ENCODE results near the gene TMEM200B. TPM values are rescaled to one million over a fixed set of nuclear protein-coding genes. Genes with fewer than 3 reads are reported as not detected.

TMEM200B gene
- total RNA-seq, 1 experiment from 2014 or later = 11.3 TPM

DNA sequence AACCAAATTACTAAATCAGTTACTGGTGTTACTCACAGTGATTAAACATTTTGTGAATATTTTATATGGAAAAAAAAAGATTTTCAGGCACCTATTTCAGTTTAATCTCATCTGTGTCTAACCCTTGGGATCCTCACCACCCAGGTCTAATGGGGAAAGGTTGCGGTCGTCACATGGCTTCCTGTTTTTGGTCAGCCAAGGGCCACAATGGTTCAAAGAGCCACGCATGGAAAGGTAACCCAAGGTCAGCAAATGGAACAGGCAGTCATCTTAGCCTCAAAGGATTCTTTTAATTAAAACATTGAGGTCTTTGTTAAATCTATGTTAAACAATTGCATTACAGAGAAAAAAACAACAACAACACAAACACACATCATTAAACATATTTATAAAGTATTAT lies 36.1 kb upstream of the TMEM200B start (continued):
- TF ChIP-seq EZH2 (IDR thresholded peaks at IDR 0.05) = no peak

DNA sequence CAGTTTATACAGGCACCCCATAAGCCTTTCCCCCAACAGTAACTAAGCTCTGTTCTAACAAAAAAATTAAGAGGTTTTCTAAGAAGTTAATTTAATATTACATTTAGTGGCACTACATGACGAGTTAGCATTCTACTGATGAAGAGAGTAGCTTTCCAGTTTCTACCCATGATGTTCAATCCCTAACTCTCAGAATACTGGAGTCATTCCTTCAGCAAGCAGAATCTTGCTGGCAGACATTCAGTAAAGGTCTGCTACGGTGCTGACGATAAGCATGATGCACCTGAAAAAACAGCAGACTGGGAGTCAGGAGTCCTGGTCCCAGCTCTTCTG lies 33.5 kb upstream of the TMEM200B start:
- Histone ChIP-seq H3K27me3 (ENCODE audit: insufficient read depth, low read length) (no peaks in the 10 kb centered on the region), H3K27ac (ENCODE audit: low read depth, low read length) (no peak overlapping the region), H3K36me3 (ENCODE audit: control insufficient read depth in 1 of 2, insufficient read depth in 2 of 2, low read length in 2 of 2) (peaks cover 55 to 67% of the 10 kb centered on the region in 2 experiments), H3K9me2 (ENCODE audit: insufficient read depth) (no peaks in the 10 kb centered on the region), H3K4me2 (ENCODE audit: low read length) (no peak overlapping the region), H3K79me2 (ENCODE audit: insufficient read depth, low read length) (peaks cover 96% of the 10 kb centered on the region), H2AFZ (ENCODE audit: low read depth, low read length, poor library complexity, severe bottlenecking) (no peak overlapping the region), H3K4me3 (replicated peaks in 1 of 2; ENCODE audit: low read depth in 1 of 2, low read length in 2 of 2) (no peak overlapping the region), H3K9me3 (ENCODE audit: control insufficient read depth in 1 of 2, insufficient read depth in 1 of 2, low read depth in 1 of 2, low read length in 2 of 2) (no peaks in the 10 kb centered on the region), H3K4me1 (ENCODE audit: control insufficient read depth in 1 of 2, insufficient read depth in 2 of 2, low read length in 2 of 2) (no peaks in the 10 kb centered on the region), H4K20me1 (ENCODE audit: insufficient read depth) (peaks cover 20% of the 10 kb centered on the region; the same call in 1 of the 2 replicates), H3K9ac (ENCODE audit: low read length) (no peak overlapping the region)
- TF ChIP-seq EZH2phosphoT487 (IDR thresholded peaks at IDR 0.05; ENCODE audit: borderline replicate concordance) = no peak
- TF ChIP-seq, protein P1, sequence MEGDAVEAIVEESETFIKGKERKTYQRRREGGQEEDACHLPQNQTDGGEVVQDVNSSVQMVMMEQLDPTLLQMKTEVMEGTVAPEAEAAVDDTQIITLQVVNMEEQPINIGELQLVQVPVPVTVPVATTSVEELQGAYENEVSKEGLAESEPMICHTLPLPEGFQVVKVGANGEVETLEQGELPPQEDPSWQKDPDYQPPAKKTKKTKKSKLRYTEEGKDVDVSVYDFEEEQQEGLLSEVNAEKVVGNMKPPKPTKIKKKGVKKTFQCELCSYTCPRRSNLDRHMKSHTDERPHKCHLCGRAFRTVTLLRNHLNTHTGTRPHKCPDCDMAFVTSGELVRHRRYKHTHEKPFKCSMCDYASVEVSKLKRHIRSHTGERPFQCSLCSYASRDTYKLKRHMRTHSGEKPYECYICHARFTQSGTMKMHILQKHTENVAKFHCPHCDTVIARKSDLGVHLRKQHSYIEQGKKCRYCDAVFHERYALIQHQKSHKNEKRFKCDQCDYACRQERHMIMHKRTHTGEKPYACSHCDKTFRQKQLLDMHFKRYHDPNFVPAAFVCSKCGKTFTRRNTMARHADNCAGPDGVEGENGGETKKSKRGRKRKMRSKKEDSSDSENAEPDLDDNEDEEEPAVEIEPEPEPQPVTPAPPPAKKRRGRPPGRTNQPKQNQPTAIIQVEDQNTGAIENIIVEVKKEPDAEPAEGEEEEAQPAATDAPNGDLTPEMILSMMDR (IDR thresholded peaks at IDR 0.05 in 2 of 3, conservative IDR thresholded peaks at IDR 0.05 in 1 of 3; ENCODE audit: borderline replicate concordance in 1 of 3, insufficient read depth in 1 of 3, low read depth in 2 of 3, low read length in 2 of 3) = no peak
- TF ChIP-seq, protein P2, sequence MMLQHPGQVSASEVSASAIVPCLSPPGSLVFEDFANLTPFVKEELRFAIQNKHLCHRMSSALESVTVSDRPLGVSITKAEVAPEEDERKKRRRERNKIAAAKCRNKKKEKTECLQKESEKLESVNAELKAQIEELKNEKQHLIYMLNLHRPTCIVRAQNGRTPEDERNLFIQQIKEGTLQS (IDR thresholded peaks at IDR 0.05) = no peak
- TF ChIP-seq, protein P3, sequence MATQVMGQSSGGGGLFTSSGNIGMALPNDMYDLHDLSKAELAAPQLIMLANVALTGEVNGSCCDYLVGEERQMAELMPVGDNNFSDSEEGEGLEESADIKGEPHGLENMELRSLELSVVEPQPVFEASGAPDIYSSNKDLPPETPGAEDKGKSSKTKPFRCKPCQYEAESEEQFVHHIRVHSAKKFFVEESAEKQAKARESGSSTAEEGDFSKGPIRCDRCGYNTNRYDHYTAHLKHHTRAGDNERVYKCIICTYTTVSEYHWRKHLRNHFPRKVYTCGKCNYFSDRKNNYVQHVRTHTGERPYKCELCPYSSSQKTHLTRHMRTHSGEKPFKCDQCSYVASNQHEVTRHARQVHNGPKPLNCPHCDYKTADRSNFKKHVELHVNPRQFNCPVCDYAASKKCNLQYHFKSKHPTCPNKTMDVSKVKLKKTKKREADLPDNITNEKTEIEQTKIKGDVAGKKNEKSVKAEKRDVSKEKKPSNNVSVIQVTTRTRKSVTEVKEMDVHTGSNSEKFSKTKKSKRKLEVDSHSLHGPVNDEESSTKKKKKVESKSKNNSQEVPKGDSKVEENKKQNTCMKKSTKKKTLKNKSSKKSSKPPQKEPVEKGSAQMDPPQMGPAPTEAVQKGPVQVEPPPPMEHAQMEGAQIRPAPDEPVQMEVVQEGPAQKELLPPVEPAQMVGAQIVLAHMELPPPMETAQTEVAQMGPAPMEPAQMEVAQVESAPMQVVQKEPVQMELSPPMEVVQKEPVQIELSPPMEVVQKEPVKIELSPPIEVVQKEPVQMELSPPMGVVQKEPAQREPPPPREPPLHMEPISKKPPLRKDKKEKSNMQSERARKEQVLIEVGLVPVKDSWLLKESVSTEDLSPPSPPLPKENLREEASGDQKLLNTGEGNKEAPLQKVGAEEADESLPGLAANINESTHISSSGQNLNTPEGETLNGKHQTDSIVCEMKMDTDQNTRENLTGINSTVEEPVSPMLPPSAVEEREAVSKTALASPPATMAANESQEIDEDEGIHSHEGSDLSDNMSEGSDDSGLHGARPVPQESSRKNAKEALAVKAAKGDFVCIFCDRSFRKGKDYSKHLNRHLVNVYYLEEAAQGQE (IDR thresholded peaks at IDR 0.05; ENCODE audit: low read depth) = no peak
- TF ChIP-seq RAD21 (IDR thresholded peaks at IDR 0.05; ENCODE audit: low read depth) = no peak
- TF ChIP-seq POLR2A (IDR thresholded peaks at IDR 0.05; ENCODE audit: borderline replicate concordance, extremely low read depth, insufficient read depth, insufficient read length) = no peak
- TF ChIP-seq JUND (IDR thresholded peaks at IDR 0.05) = no peak
- TF ChIP-seq, protein P4, sequence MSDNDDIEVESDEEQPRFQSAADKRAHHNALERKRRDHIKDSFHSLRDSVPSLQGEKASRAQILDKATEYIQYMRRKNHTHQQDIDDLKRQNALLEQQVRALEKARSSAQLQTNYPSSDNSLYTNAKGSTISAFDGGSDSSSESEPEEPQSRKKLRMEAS (IDR thresholded peaks at IDR 0.05) = no peak
- TF ChIP-seq, protein P5, sequence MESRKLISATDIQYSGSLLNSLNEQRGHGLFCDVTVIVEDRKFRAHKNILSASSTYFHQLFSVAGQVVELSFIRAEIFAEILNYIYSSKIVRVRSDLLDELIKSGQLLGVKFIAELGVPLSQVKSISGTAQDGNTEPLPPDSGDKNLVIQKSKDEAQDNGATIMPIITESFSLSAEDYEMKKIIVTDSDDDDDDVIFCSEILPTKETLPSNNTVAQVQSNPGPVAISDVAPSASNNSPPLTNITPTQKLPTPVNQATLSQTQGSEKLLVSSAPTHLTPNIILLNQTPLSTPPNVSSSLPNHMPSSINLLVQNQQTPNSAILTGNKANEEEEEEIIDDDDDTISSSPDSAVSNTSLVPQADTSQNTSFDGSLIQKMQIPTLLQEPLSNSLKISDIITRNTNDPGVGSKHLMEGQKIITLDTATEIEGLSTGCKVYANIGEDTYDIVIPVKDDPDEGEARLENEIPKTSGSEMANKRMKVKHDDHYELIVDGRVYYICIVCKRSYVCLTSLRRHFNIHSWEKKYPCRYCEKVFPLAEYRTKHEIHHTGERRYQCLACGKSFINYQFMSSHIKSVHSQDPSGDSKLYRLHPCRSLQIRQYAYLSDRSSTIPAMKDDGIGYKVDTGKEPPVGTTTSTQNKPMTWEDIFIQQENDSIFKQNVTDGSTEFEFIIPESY (IDR thresholded peaks at IDR 0.05; ENCODE audit: extremely low read depth, insufficient replicate concordance, low read length) = no peak
- no peak for TF ChIP-seq EGR1 (IDR thresholded peaks at IDR 0.05; ENCODE audit: low read depth)
- no peak for TF ChIP-seq YY1 (IDR thresholded peaks at IDR 0.05; ENCODE audit: extremely low read depth, insufficient replicate concordance, low read depth, low read length)
- TF ChIP-seq FOSL1 (IDR thresholded peaks at IDR 0.05; ENCODE audit: low read depth) = no peak
- TF ChIP-seq ZNF274 (IDR thresholded peaks at IDR 0.05; ENCODE audit: low read depth, low read length) = no peak
- no peak for TF ChIP-seq SRF (IDR thresholded peaks at IDR 0.05; ENCODE audit: low read depth)
- TF ChIP-seq CEBPB (IDR thresholded peaks at IDR 0.05; ENCODE audit: low read depth) = no peak
- TF ChIP-seq EZH2 (IDR thresholded peaks at IDR 0.05) = no peak
- TF ChIP-seq TCF7L2 (IDR thresholded peaks at IDR 0.05; ENCODE audit: borderline replicate concordance, extremely low read depth, insufficient read depth, insufficient read length) = no peak
- no peak for TF ChIP-seq SIN3A (IDR thresholded peaks at IDR 0.05; ENCODE audit: low read depth)
- no peak for TF ChIP-seq ZFX (IDR thresholded peaks at IDR 0.05)
- POLR2A ChIA-PET = interaction anchor here (1.1 kb wide), 1 partner anchor 9 kb away, joined by 3 read pairs; no protein-coding TSS in a partner anchor
- RAD21 ChIA-PET (ENCODE audit: low non-redundant PET in 1 of 2, low total read pairs in 2 of 2, uncharacterized antibody in 2 of 2, unreplicated experiment in 2 of 2) = no interaction called here
- CTCF ChIA-PET = interaction anchor here (2.0 kb wide), 1 partner anchor 24 kb away, joined by 5 read pairs; the partner anchor contains the start of gene SRSF4
- no TSS peak for BruUV-seq (replicated peaks)
- DNase-seq (ENCODE audit: low read depth, low spot score) (no peak), ATAC-seq (no peak)
- intact Hi-C loops (cut with micrococcal nuclease) = no loop called here

All from HCT116 (cell line).